ENCODE results near the gene CNOT1. TPM values are rescaled to one million over a fixed set of nuclear protein-coding genes. Genes with fewer than 3 reads are reported as not detected.
"Not testable (repeated sequence)": the region's sequence is repeated elsewhere in the genome, so short reads cannot be mapped to it uniquely, and the experiment has no call there.

Gene CNOT1
- polyA plus RNA-seq, 1 experiment, result 151 TPM

DNA sequence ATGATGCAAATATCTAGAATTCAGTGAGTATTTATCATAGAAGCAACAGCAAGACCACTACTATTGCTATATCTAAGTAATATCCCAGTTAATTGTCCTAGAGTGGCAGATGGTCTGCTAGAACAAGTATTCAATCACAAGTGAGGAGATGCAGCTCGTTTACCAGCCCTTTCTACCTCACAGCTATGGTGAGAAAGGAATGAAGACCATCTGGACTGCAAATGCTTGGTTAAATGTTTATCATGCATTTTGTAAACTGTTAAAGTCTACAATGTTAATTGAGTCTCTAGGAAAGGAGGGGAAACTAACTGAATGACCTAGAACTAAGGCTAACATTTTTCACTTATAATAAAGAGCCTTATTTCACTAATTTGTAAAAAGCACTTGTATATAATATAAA is 52.5 kb downstream of the CNOT1 start:
- H3K9me3 ChIP-seq (ENCODE audit: control insufficient read depth, insufficient read depth, low read length), result no peaks in the 10 kb centered on the region
- H3K27ac ChIP-seq (ENCODE audit: low read depth, low read length), result no peak overlapping the region
- no peak for TF ChIP-seq CTCF (IDR thresholded peaks at IDR 0.05; ENCODE audit: low read depth, low read length)
- ChIA-PET POLR2A (no interaction called here), CTCF (no interaction called here)
- H3K27me3 ChIP-seq (ENCODE audit: control insufficient read depth, insufficient read depth, low read length), result no peaks in the 10 kb centered on the region
- H3K4me3 ChIP-seq (ENCODE audit: low read depth, low read length), result no peak overlapping the region
- no peak for DNase-seq (ENCODE audit: low read depth, low spot score)

DNA sequence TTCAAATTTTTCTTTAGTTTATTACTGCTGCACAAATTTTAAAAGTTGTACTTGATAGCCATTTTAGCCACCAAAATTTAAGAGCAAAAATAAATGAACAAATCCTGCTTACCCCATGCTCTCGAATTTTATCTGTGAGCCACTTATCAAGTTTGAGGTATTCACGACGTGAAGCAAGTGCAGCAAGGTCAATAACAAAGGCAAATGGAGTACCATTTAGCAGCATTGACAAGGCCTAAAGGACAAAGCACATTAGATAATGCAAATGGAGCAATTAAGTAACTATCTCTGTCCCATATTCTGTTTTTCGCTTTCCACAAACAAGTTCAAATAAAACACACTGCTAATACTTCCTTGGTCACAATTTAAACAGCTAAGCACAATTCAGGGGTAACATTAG is 54.7 kb downstream of the CNOT1 start:
- Histone ChIP-seq H3K27me3 (ENCODE audit: control insufficient read depth, insufficient read depth, low read length) (no peaks in the 10 kb centered on the region), H3K4me3 (ENCODE audit: low read depth, low read length) (no peak overlapping the region), H3K9me3 (ENCODE audit: control insufficient read depth, insufficient read depth, low read length) (no peaks in the 10 kb centered on the region), H3K27ac (ENCODE audit: low read depth, low read length) (no peak overlapping the region)
- CTCF ChIA-PET, result no interaction called here
- DNase-seq (ENCODE audit: low read depth, low spot score), result no peak
- POLR2A ChIA-PET, result no interaction called here
- no peak for TF ChIP-seq CTCF (IDR thresholded peaks at IDR 0.05; ENCODE audit: low read depth, low read length)

GRCh38 chr16:58565697-58566096 is 63.9 kb downstream of the CNOT1 start:
- not testable (repeated sequence) for H3K27me3 ChIP-seq (ENCODE audit: control insufficient read depth, insufficient read depth, low read length); H3K4me3 ChIP-seq (ENCODE audit: low read depth, low read length); H3K9me3 ChIP-seq (ENCODE audit: control insufficient read depth, insufficient read depth, low read length); H3K27ac ChIP-seq (ENCODE audit: low read depth, low read length); DNase-seq (ENCODE audit: low read depth, low spot score)
- POLR2A ChIA-PET, result interaction anchor here (0.6 kb wide), 1 partner anchor 1054 kb away, joined by 5 read pairs; no protein-coding TSS in a partner anchor
- CTCF ChIA-PET, result interaction anchor here (0.6 kb wide), 1 partner anchor 917 kb away, joined by 3 read pairs; no protein-coding TSS in a partner anchor

GRCh38 chr16:58563775-58564174 is 65.9 kb downstream of the CNOT1 start:
- Histone ChIP-seq H3K27ac (ENCODE audit: low read depth, low read length) (no peak overlapping the region), H3K9me3 (ENCODE audit: control insufficient read depth, insufficient read depth, low read length) (no peaks in the 10 kb centered on the region; the same call in 1 of the 2 replicates), H3K27me3 (ENCODE audit: control insufficient read depth, insufficient read depth, low read length) (no peaks in the 10 kb centered on the region), H3K4me3 (ENCODE audit: low read depth, low read length) (no peak overlapping the region)
- TF ChIP-seq CTCF (IDR thresholded peaks at IDR 0.05; ENCODE audit: low read depth, low read length), result no peak
- no peak for DNase-seq (ENCODE audit: low read depth, low spot score)
- CTCF ChIA-PET, result interaction anchor here (1.0 kb wide), 1 partner anchor 192 kb away, joined by 4 read pairs; no protein-coding TSS in a partner anchor
- POLR2A ChIA-PET, result no interaction called here

GRCh38 chr16:58563235-58563634 is 66.4 kb downstream of the CNOT1 start:
- no peak overlapping the region for H3K27ac ChIP-seq (ENCODE audit: low read depth, low read length)
- peak; percentile 13 for DNase-seq (ENCODE audit: low read depth, low spot score)
- CTCF ChIA-PET, result interaction anchor here (1.0 kb wide), 1 partner anchor 193 kb away, joined by 4 read pairs; no protein-coding TSS in a partner anchor
- TF ChIP-seq CTCF (IDR thresholded peaks at IDR 0.05; ENCODE audit: low read depth, low read length), result no peak
- H3K9me3 ChIP-seq (ENCODE audit: control insufficient read depth, insufficient read depth, low read length), result no peaks in the 10 kb centered on the region; the same call in 1 of the 2 replicates
- no peaks in the 10 kb centered on the region for H3K27me3 ChIP-seq (ENCODE audit: control insufficient read depth, insufficient read depth, low read length)
- POLR2A ChIA-PET, result no interaction called here
- H3K4me3 ChIP-seq (ENCODE audit: low read depth, low read length), result no peak overlapping the region

GRCh38 chr16:58556678-58557077 is 72.9 kb downstream of the CNOT1 start:
- no peak for DNase-seq (ENCODE audit: low read depth, low spot score)
- CTCF ChIA-PET, result no interaction called here
- Histone ChIP-seq H3K4me3 (ENCODE audit: low read depth, low read length) (no peak overlapping the region), H3K27ac (ENCODE audit: low read depth, low read length) (no peak overlapping the region), H3K27me3 (ENCODE audit: control insufficient read depth, insufficient read depth, low read length) (no peaks in the 10 kb centered on the region), H3K9me3 (ENCODE audit: control insufficient read depth, insufficient read depth, low read length) (no peaks in the 10 kb centered on the region)
- POLR2A ChIA-PET, result no interaction called here
- TF ChIP-seq CTCF (IDR thresholded peaks at IDR 0.05; ENCODE audit: low read depth, low read length), result no peak

Measured in AG04450 (cell line).